ENCODE results near the gene CACYBP.
A peak's percentile ranks its signal among the peaks of the same experiment; 100 is the strongest.

CACYBP gene

GRCh38 chr1:174999216-174999935, 371 bp upstream of the CACYBP start:
- no peak for TF ChIP-seq CTCF (IDR thresholded peaks at IDR 0.05; ENCODE audit: low read depth, low read length)
- DNase-seq (ENCODE audit: extremely low read depth, low read depth) = peak; percentile 98

DNA sequence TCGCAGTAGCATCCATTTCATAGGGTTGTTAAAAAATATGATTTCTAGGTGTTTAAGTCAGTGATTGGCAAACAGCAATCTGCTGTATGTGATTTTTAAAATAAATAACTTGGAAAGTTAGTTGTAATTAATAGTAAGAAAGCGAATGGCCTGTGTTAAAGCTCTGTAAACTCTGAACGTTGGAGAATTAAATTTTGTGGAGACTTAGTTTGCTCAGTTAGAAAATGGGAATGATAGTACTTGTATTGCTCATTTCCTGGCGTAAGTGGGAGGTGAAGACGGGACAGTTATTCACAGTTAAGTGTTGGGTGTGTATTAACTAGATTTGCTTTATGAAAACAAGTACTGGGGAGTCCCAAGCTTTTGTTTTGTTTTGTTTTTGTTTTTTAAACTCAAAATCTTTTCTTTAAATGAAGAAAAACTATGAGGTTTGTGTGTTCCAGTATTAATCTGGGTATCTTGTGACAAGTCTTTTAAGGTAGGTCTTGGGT, 995 bp downstream of the CACYBP start:
- no peak for TF ChIP-seq CTCF (IDR thresholded peaks at IDR 0.05; ENCODE audit: low read depth, low read length)
- no peak for DNase-seq (ENCODE audit: extremely low read depth, low read depth)

DNA sequence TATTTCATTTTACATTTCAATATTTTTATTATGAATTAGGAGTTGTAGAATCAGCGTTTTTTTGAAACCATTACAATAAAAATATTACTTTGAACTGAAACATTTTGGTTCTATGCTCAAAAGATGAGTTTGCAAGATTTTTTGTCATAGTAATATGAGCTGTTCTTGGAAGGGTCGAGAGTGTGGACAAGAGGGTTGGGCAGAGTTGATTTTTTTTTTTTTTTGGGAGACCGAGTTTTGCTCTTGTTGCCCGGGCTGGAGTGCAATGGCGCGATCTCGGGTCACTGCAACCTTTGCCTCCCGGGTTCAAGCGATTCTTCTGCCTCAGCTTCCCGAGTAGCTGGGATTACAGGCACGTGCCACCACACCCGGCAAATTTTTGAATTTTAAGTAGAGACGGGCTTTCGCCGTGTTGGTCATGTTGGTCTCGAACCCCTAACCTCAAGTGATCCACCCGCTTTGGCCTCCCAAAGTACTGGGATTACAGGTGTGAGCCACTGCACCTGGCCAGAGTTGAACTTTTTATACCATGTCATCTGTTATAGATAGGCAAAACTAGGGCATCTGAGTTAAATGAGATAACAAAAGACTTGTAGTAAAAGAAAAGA, 3.3 kb downstream of the CACYBP start:
- no peak for DNase-seq (ENCODE audit: extremely low read depth, low read depth)
- TF ChIP-seq CTCF (IDR thresholded peaks at IDR 0.05; ENCODE audit: low read depth, low read length) = no peak

- no peak for DNase-seq (ENCODE audit: extremely low read depth, low read depth)
- no peak for TF ChIP-seq CTCF (IDR thresholded peaks at IDR 0.05; ENCODE audit: low read depth, low read length)
Observed at GRCh38 chr1:175003521-175003920, 3.8 kb downstream of the CACYBP start.

DNA sequence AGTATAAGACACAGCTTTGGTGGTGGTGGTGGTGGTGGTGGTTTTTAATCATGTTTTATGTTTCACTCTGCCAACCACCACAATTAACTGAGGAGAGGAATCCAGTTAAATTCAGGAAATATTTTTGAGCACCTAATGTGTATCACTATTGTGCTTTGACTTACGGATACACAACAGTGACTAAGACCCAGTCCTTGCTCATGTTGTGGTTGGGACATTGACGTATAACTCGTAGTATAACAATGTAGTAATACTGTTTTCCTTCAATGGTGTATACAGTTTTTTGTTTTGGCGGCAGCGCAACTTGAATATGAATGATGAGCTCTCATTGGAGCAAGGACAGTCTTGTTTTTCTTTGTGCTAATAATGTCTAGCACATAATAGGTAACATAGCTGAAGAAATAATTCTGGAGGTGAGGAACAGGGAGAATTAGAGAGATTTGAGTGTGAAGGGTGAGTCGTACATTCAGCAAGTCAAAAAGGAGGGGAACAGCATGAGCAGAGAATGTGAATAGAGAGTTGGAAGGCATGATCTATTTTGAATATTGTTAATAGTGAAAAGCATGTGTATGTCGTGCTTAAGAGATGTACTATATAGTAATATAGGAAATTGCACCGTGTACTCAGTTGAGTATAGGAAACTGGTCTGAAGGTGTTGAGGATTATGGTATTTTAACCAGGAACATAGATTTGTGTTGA, 5.5 kb downstream of the CACYBP start:
- no peak for TF ChIP-seq CTCF (IDR thresholded peaks at IDR 0.05; ENCODE audit: low read depth, low read length)

DNA sequence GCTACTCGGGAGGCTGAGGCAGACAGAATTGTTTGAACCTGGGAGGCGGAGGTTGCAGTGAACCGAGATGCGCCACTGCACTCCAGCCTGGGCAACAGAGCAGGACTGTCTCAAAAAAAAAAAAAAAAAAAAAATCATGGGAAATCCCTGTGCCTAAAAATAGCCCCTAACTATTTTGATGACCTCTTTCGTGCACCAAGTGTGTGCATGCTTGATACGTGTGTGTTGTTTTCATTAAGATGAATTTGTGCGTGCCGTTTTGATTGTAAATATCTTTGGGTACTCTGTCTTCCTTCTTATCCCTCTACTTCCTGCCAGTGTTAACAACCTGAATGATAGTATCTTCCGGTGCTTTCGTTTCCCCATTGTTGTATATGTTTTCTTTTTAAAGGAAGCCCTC, 9.8 kb downstream of the CACYBP start:
- no peak for TF ChIP-seq CTCF (IDR thresholded peaks at IDR 0.05; ENCODE audit: low read depth, low read length)
- no peak for DNase-seq (ENCODE audit: extremely low read depth, low read depth)

More for the DNA sequence above, 5.5 kb downstream of the CACYBP start:
- DNase-seq (ENCODE audit: extremely low read depth, low read depth) = no peak

- DNase-seq (ENCODE audit: extremely low read depth, low read depth) = no peak
- no peak for TF ChIP-seq CTCF (IDR thresholded peaks at IDR 0.05; ENCODE audit: low read depth, low read length)
Observed at GRCh38 chr1:175013445-175013844, 13.7 kb downstream of the CACYBP start.

Data from AG09319 (cell line).